Liver (tissue), 9 donors: ENCODE results near the gene LLGL1. TPM values are rescaled to one million over a fixed set of nuclear protein-coding genes. Genes with fewer than 3 reads are reported as not detected.

Experiments used
- DNase-seq: peaks from one replicate; pipeline ENCODE4 v3.0.0-alpha.2; 2017; ENCODE audit warnings: low spot score
- H3K27ac ChIP-seq, 2 donors: one replicate each; pipeline ENCODE4 v1.7.0; 2013; ENCODE audit warnings: inconsistent platforms in 2 of 2, low read length in 2 of 2, control low read depth in 1 of 2, low read depth in 1 of 2, mild to moderate bottlenecking in 1 of 2
- H3K27me3 ChIP-seq, 4 donors: one replicate each; pipeline versions ENCODE4 v1.6.1 to v1.7.0; 2013; ENCODE audit warnings: low read length in 3 of 4, inconsistent platforms in 1 of 4, mild to moderate bottlenecking in 1 of 4, moderate library complexity in 1 of 4; ENCODE audit not compliant: control insufficient read depth in 4 of 4, insufficient read depth in 4 of 4
- H3K36me3 ChIP-seq, 4 donors: one replicate each; pipeline versions ENCODE4 v1.6.1 to v1.7.0; 2013; ENCODE audit warnings: low read length in 3 of 4, mild to moderate bottlenecking in 3 of 4, low read depth in 1 of 4, moderate library complexity in 1 of 4; ENCODE audit not compliant: control insufficient read depth in 4 of 4, insufficient read depth in 3 of 4
- H3K4me1 ChIP-seq, 4 donors: one replicate each; pipeline versions ENCODE4 v1.6.1 to v1.7.0; 2013; ENCODE audit warnings: low read length in 3 of 4, mild to moderate bottlenecking in 3 of 4, moderate library complexity in 1 of 4; ENCODE audit not compliant: control insufficient read depth in 4 of 4, insufficient read depth in 4 of 4
- H3K4me3 ChIP-seq, 3 donors: one replicate each; pipeline versions ENCODE4 v1.6.1 to v1.7.0; 2013; ENCODE audit warnings: low read length in 3 of 3, control low read depth in 1 of 3, low read depth in 1 of 3, mild to moderate bottlenecking in 1 of 3
- H3K9ac ChIP-seq, 2 donors: one replicate each; pipeline ENCODE4 v1.7.0; 2013; ENCODE audit warnings: low read length in 2 of 2, mild to moderate bottlenecking in 2 of 2, moderate library complexity in 2 of 2, control low read depth in 1 of 2, low read depth in 1 of 2
- H3K9me3 ChIP-seq, 4 donors: one replicate each; pipeline versions ENCODE4 v1.6.1 to v1.7.0; 2013; ENCODE audit warnings: low read length in 3 of 4; ENCODE audit not compliant: control insufficient read depth in 4 of 4
- ATF3 ChIP-seq: IDR thresholded peaks from 2 replicates; pipeline ENCODE4 v1.6.1; 2016; ENCODE audit warnings: antibody characterized with exemption
- EGR1 ChIP-seq, 2 donors: IDR thresholded peaks; 2 replicates each; pipeline ENCODE4 v1.6.1; 2016 to 2018; ENCODE audit warnings: antibody characterized with exemption in 2 of 2, low read depth in 2 of 2
- FOXA1 ChIP-seq: IDR thresholded peaks from 2 replicates; pipeline ENCODE4 v1.6.1; 2016; ENCODE audit warnings: antibody characterized with exemption
- FOXA2 ChIP-seq: IDR thresholded peaks from 2 replicates; pipeline ENCODE4 v1.6.1; 2016; ENCODE audit warnings: antibody characterized with exemption
- GABPA ChIP-seq, 2 donors: IDR thresholded peaks in 1 of 2; conservative IDR thresholded peaks in 1 of 2; 2 replicates each; pipeline ENCODE4 v1.6.1; 2016; ENCODE audit warnings: antibody characterized with exemption in 2 of 2, mild to moderate bottlenecking in 1 of 2, moderate library complexity in 1 of 2
- HNF4A ChIP-seq, 2 donors: conservative IDR thresholded peaks; 2 replicates each; pipeline ENCODE4 v1.6.1; 2016; ENCODE audit warnings: antibody characterized with exemption in 2 of 2, mild to moderate bottlenecking in 2 of 2
- HNF4G ChIP-seq: IDR thresholded peaks from 2 replicates; pipeline ENCODE4 v1.6.1; 2016; ENCODE audit warnings: antibody characterized with exemption
- JUND ChIP-seq, 2 donors: IDR thresholded peaks; 2 replicates each; pipeline ENCODE4 v1.6.1; 2016; ENCODE audit warnings: antibody characterized with exemption in 2 of 2
- RAD21 ChIP-seq, 2 donors: IDR thresholded peaks; 2 replicates each; pipeline ENCODE4 v1.6.1; 2016; ENCODE audit warnings: antibody characterized with exemption in 2 of 2, mild to moderate bottlenecking in 2 of 2
- RXRA ChIP-seq, 2 donors: IDR thresholded peaks; 2 replicates each; pipeline ENCODE4 v1.6.1; 2017 to 2018; ENCODE audit warnings: antibody characterized with exemption in 2 of 2, mild to moderate bottlenecking in 1 of 2
- SP1 ChIP-seq: IDR thresholded peaks from 2 replicates; pipeline ENCODE4 v1.6.1; 2018; ENCODE audit warnings: antibody characterized with exemption, mild to moderate bottlenecking
- TAF1 ChIP-seq: conservative IDR thresholded peaks from 2 replicates; pipeline ENCODE4 v1.6.1; 2016; ENCODE audit warnings: antibody characterized with exemption, mild to moderate bottlenecking
- YY1 ChIP-seq: IDR thresholded peaks from 2 replicates; pipeline ENCODE4 v1.6.1; 2016; ENCODE audit warnings: antibody characterized with exemption, mild to moderate bottlenecking
- WGBS: extraction: QIAGEN DNeasy Blood & Tissue Kit; methylation state at CpG from one replicate; pipeline ENCODE4 v1.1.7; 2013; 5-methylcytosine and 5-hydroxymethylcytosine counted together
- polyA plus RNA-seq, 2 donors: library from polyadenylated mRNA; stranded (reverse) in 1 of 2; unstranded in 1 of 2; fragments of 200-250 nt in 1 of 2; fragments of >200 nt in 1 of 2; fragmentation: Nextera tagmentation in 1 of 2; extraction: Ambion mirVana in 1 of 2; gene quantifications; one replicate each; pipeline versions ENCODE4 v1.2.1 to v1.2.3, GENCODE V29; 2013 to 2015
- total RNA-seq, 2 donors: library from RNA; depleted of rRNA; stranded (reverse); fragments of >200 nt; gene quantifications; one replicate each; pipeline ENCODE4 v1.2.3, GENCODE V29; 2014
- TF ChIP-seq, protein P1 (sequence below): fragments of 150-350 bp; IDR thresholded peaks from 2 replicates; pipeline ENCODE4 v1.5.1; 2017; ENCODE audit warnings: improper control_type of control experiment, low read depth, low read length; ENCODE audit not compliant: missing input control
- TF ChIP-seq, protein P2 (sequence below): IDR thresholded peaks from 2 replicates; pipeline ENCODE4 v1.6.1; 2016; ENCODE audit warnings: antibody characterized with exemption
- TF ChIP-seq, protein P3 (sequence below): IDR thresholded peaks from 2 replicates; pipeline ENCODE4 v1.6.1; 2016; ENCODE audit warnings: antibody characterized with exemption
- TF ChIP-seq, protein P4 (sequence below): IDR thresholded peaks from 2 replicates; pipeline ENCODE4 v1.6.1; 2016; ENCODE audit warnings: antibody characterized with exemption, mild to moderate bottlenecking
- donor health status: healthy.
- donor health status: healthy.
- donor health status: healthy.
- donor health status: healthy.
- donor health status: healthy.

Gene LLGL1
- total and polyA plus RNA-seq, 4 donors, result 0.39 to 12.0 (median 2.8) TPM

DNA sequence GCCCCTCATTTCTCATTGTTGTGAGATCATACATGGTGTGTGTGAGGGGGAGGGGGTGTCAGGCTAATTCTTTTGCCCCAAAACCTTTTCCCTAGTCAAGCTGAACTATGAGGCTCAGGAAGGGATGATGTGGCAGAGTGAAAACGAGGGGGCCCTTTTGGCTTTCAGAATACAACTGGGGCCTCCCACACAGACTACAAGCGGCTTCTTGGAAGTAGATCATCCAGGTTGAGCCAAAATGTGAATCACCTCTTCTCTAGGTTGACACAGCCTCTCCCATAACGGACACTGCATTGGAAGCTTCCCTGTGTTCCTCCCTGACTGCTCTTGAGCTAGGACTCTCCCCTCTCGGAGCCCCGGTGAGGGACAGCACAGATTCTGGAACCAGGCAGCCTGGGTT lies 44.1 kb upstream of the LLGL1 start:
- no peaks in the 10 kb centered on the region for H3K9me3 ChIP-seq
- no peak for TF ChIP-seq EGR1 (IDR thresholded peaks at IDR 0.05; ENCODE audit: low read depth in 2 of 2)
- TF ChIP-seq FOXA1, result no peak
- no peak for TF ChIP-seq JUND (IDR thresholded peaks at IDR 0.05)
- TF ChIP-seq RAD21 (IDR thresholded peaks at IDR 0.05), result no peak
- TF ChIP-seq RXRA (IDR thresholded peaks at IDR 0.05), result no peak
- TF ChIP-seq ATF3, result no peak
- TF ChIP-seq FOXA2, result no peak
- TF ChIP-seq, protein P1, sequence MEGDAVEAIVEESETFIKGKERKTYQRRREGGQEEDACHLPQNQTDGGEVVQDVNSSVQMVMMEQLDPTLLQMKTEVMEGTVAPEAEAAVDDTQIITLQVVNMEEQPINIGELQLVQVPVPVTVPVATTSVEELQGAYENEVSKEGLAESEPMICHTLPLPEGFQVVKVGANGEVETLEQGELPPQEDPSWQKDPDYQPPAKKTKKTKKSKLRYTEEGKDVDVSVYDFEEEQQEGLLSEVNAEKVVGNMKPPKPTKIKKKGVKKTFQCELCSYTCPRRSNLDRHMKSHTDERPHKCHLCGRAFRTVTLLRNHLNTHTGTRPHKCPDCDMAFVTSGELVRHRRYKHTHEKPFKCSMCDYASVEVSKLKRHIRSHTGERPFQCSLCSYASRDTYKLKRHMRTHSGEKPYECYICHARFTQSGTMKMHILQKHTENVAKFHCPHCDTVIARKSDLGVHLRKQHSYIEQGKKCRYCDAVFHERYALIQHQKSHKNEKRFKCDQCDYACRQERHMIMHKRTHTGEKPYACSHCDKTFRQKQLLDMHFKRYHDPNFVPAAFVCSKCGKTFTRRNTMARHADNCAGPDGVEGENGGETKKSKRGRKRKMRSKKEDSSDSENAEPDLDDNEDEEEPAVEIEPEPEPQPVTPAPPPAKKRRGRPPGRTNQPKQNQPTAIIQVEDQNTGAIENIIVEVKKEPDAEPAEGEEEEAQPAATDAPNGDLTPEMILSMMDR, result no peak
- TF ChIP-seq HNF4A (conservative IDR thresholded peaks at IDR 0.05), result no peak
- no peak for TF ChIP-seq SP1
- TF ChIP-seq TAF1, result no peak
- TF ChIP-seq HNF4G, result no peak
- TF ChIP-seq, protein P2, sequence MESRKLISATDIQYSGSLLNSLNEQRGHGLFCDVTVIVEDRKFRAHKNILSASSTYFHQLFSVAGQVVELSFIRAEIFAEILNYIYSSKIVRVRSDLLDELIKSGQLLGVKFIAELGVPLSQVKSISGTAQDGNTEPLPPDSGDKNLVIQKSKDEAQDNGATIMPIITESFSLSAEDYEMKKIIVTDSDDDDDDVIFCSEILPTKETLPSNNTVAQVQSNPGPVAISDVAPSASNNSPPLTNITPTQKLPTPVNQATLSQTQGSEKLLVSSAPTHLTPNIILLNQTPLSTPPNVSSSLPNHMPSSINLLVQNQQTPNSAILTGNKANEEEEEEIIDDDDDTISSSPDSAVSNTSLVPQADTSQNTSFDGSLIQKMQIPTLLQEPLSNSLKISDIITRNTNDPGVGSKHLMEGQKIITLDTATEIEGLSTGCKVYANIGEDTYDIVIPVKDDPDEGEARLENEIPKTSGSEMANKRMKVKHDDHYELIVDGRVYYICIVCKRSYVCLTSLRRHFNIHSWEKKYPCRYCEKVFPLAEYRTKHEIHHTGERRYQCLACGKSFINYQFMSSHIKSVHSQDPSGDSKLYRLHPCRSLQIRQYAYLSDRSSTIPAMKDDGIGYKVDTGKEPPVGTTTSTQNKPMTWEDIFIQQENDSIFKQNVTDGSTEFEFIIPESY, result no peak
- TF ChIP-seq GABPA (IDR thresholded peaks at IDR 0.05 in 1 of 2, conservative IDR thresholded peaks at IDR 0.05 in 1 of 2), result no peak
- TF ChIP-seq, protein P3, sequence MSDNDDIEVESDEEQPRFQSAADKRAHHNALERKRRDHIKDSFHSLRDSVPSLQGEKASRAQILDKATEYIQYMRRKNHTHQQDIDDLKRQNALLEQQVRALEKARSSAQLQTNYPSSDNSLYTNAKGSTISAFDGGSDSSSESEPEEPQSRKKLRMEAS, result no peak
- TF ChIP-seq, protein P4, sequence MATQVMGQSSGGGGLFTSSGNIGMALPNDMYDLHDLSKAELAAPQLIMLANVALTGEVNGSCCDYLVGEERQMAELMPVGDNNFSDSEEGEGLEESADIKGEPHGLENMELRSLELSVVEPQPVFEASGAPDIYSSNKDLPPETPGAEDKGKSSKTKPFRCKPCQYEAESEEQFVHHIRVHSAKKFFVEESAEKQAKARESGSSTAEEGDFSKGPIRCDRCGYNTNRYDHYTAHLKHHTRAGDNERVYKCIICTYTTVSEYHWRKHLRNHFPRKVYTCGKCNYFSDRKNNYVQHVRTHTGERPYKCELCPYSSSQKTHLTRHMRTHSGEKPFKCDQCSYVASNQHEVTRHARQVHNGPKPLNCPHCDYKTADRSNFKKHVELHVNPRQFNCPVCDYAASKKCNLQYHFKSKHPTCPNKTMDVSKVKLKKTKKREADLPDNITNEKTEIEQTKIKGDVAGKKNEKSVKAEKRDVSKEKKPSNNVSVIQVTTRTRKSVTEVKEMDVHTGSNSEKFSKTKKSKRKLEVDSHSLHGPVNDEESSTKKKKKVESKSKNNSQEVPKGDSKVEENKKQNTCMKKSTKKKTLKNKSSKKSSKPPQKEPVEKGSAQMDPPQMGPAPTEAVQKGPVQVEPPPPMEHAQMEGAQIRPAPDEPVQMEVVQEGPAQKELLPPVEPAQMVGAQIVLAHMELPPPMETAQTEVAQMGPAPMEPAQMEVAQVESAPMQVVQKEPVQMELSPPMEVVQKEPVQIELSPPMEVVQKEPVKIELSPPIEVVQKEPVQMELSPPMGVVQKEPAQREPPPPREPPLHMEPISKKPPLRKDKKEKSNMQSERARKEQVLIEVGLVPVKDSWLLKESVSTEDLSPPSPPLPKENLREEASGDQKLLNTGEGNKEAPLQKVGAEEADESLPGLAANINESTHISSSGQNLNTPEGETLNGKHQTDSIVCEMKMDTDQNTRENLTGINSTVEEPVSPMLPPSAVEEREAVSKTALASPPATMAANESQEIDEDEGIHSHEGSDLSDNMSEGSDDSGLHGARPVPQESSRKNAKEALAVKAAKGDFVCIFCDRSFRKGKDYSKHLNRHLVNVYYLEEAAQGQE, result no peak
- TF ChIP-seq YY1, result no peak
- H3K27ac ChIP-seq, result peak overlapping the region; percentile 96 to 99
- no peaks in the 10 kb centered on the region for H3K27me3 ChIP-seq
- peak overlapping the region in 1 of 2 donors; percentile 12 for H3K9ac ChIP-seq
- no peak for DNase-seq
- H3K4me1 ChIP-seq, result peaks cover 7 to 27% (median 20%) of the 10 kb centered on the region in 4 donors
- no peaks in the 10 kb centered on the region for H3K36me3 ChIP-seq
- WGBS, result 78% methylated on average over 5 of the region's 5 CpGs
- H3K4me3 ChIP-seq, result no peak overlapping the region
